ENCODE measurements around the gene FAM171A2.

Gene FAM171A2

GRCh38 chr17:44307387-44308186 lies 56.1 kb downstream of the FAM171A2 start:
- DNase-seq (ENCODE audit: low read depth in 2 of 2): no peak

DNA sequence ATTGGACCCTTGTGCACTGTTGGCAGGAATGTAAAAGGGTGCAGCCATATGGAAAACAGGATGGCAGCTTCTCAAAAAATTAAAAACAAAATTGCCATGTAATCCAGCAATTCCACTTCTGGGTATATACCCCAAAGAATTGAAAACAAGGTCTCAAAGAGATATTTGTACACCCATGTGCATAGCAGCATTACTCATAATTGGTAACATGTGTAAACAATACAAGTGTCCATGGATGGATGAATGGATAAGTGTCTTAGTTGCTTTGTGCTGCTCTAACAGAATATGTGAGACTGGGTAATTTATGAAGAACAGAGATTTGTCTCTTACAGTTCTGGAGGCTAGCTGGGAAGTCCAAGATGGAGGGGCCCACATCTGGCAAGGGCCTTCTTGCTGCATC lies 59.0 kb downstream of the FAM171A2 start:
- DNase-seq (ENCODE audit: low read depth in 2 of 2): no peak
